ENCODE data around the gene CLEC7A.

Gene CLEC7A

DNA sequence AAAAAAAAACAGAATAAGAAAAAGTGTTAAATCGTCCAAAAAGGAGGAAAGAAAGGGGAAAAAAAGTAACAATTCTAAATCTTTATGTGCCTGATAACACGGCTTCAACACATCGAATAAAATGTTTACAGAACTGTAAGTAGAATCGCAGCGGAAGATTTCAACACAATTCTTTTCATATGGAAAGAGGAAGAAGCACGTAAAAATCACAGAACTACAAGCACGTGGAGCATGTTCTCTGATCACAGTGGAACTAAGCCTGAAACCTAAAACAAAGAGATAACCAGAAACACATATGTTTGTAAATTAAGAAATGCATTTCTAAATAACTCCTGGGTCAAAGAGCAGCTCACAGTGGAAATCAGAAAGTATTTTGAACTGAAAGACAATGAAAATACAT lies 8.7 kb downstream of the CLEC7A start:
- Histone ChIP-seq H3K36me3 (ENCODE audit: insufficient read depth, low read length) (no peaks in the 10 kb centered on the region), H3K9me2 (replicated peaks; ENCODE audit: low read depth, low read length) (no peaks in the 10 kb centered on the region), H3K4me1 (ENCODE audit: insufficient read depth, low read length, poor library complexity, severe bottlenecking) (no peaks in the 10 kb centered on the region), H3K4me3 (ENCODE audit: low read length, poor library complexity, severe bottlenecking) (no peak overlapping the region), H3F3A (ENCODE audit: low read depth) (no peaks in the 10 kb centered on the region), H3K9me3 (ENCODE audit: insufficient read depth, low read depth, low read length) (no peaks in the 10 kb centered on the region), H2AFZ (ENCODE audit: low read length) (no peak overlapping the region), H3K4me2 (ENCODE audit: low read depth, low read length, poor library complexity, severe bottlenecking) (no peak overlapping the region), H3K9ac (ENCODE audit: low read depth, low read length, poor library complexity, severe bottlenecking) (no peak overlapping the region), H4K20me1 (ENCODE audit: insufficient read depth, low read length, poor library complexity, severe bottlenecking) (no peaks in the 10 kb centered on the region), H3K79me2 (ENCODE audit: insufficient read depth, low read length) (no peaks in the 10 kb centered on the region), H3K27me3 (ENCODE audit: insufficient read depth, low read length, poor library complexity, severe bottlenecking) (no peaks in the 10 kb centered on the region)
- no peak for TF ChIP-seq EZH2phosphoT487 (IDR thresholded peaks at IDR 0.05; ENCODE audit: borderline replicate concordance)
- TF ChIP-seq, protein P1, sequence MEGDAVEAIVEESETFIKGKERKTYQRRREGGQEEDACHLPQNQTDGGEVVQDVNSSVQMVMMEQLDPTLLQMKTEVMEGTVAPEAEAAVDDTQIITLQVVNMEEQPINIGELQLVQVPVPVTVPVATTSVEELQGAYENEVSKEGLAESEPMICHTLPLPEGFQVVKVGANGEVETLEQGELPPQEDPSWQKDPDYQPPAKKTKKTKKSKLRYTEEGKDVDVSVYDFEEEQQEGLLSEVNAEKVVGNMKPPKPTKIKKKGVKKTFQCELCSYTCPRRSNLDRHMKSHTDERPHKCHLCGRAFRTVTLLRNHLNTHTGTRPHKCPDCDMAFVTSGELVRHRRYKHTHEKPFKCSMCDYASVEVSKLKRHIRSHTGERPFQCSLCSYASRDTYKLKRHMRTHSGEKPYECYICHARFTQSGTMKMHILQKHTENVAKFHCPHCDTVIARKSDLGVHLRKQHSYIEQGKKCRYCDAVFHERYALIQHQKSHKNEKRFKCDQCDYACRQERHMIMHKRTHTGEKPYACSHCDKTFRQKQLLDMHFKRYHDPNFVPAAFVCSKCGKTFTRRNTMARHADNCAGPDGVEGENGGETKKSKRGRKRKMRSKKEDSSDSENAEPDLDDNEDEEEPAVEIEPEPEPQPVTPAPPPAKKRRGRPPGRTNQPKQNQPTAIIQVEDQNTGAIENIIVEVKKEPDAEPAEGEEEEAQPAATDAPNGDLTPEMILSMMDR (conservative IDR thresholded peaks at IDR 0.05; ENCODE audit: low read length): no peak

DNA sequence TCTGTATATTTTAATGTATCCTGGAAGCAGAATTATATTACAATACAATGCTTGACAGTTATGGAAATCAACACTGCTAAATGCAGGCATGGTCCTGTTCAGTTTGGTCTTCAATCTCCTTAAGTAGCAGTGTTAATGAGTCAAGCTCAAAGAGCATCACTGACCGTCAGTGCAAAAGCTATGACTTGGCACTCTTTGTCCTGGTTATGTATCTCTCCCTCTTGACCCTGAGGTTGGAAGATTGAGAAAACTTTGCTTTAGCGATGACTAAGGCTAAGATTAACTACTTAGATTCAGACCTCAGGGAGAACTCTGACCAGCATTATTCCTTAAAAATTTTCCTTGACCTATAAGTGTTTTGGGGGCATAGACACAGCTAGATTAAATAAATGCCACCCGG lies 10.9 kb downstream of the CLEC7A start:
- Histone ChIP-seq H3K4me2 (ENCODE audit: low read depth, low read length, poor library complexity, severe bottlenecking) (no peak overlapping the region), H3K9me3 (ENCODE audit: insufficient read depth, low read depth, low read length) (no peaks in the 10 kb centered on the region), H3K36me3 (ENCODE audit: insufficient read depth, low read length) (no peaks in the 10 kb centered on the region), H3K9ac (ENCODE audit: low read depth, low read length, poor library complexity, severe bottlenecking) (no peak overlapping the region), H3K79me2 (ENCODE audit: insufficient read depth, low read length) (no peaks in the 10 kb centered on the region), H3K9me2 (replicated peaks; ENCODE audit: low read depth, low read length) (no peaks in the 10 kb centered on the region), H4K20me1 (ENCODE audit: insufficient read depth, low read length, poor library complexity, severe bottlenecking) (no peaks in the 10 kb centered on the region), H3K27me3 (ENCODE audit: insufficient read depth, low read length, poor library complexity, severe bottlenecking) (no peaks in the 10 kb centered on the region), H3F3A (ENCODE audit: low read depth) (no peaks in the 10 kb centered on the region), H3K4me1 (ENCODE audit: insufficient read depth, low read length, poor library complexity, severe bottlenecking) (no peaks in the 10 kb centered on the region), H3K4me3 (ENCODE audit: low read length, poor library complexity, severe bottlenecking) (no peak overlapping the region), H2AFZ (ENCODE audit: low read length) (no peak overlapping the region)
- no peak for TF ChIP-seq EZH2phosphoT487 (IDR thresholded peaks at IDR 0.05; ENCODE audit: borderline replicate concordance)
- TF ChIP-seq, protein P1 (conservative IDR thresholded peaks at IDR 0.05; ENCODE audit: low read length): no peak

DNA sequence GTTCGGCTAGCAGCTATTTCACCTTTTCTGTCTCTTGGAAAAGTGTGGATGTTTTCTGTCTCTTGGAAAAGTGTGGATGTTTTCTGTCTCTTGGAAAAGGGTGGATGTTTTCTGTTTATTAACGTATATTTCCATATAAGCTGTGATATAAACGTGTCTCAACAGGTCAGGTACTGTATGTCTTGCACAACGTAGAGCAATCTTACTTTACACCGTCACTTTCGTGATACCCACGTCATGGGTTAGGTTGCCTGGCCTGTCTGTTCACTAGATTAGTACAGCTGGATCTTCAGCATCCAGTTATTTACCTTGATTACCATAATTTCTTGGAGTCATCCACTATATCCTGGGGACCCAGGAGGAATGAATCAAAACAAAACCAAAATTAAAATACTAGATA lies 14.1 kb downstream of the CLEC7A start:
- Histone ChIP-seq H3K9me3 (ENCODE audit: insufficient read depth, low read depth, low read length) (no peaks in the 10 kb centered on the region), H3F3A (ENCODE audit: low read depth) (no peaks in the 10 kb centered on the region), H3K4me1 (ENCODE audit: insufficient read depth, low read length, poor library complexity, severe bottlenecking) (no peaks in the 10 kb centered on the region), H3K36me3 (ENCODE audit: insufficient read depth, low read length) (no peaks in the 10 kb centered on the region), H3K9me2 (replicated peaks; ENCODE audit: low read depth, low read length) (no peaks in the 10 kb centered on the region), H2AFZ (ENCODE audit: low read length) (no peak overlapping the region), H3K4me2 (ENCODE audit: low read depth, low read length, poor library complexity, severe bottlenecking) (no peak overlapping the region), H3K4me3 (ENCODE audit: low read length, poor library complexity, severe bottlenecking) (no peak overlapping the region), H3K79me2 (ENCODE audit: insufficient read depth, low read length) (no peaks in the 10 kb centered on the region), H3K27me3 (ENCODE audit: insufficient read depth, low read length, poor library complexity, severe bottlenecking) (no peaks in the 10 kb centered on the region), H4K20me1 (ENCODE audit: insufficient read depth, low read length, poor library complexity, severe bottlenecking) (no peaks in the 10 kb centered on the region), H3K9ac (ENCODE audit: low read depth, low read length, poor library complexity, severe bottlenecking) (no peak overlapping the region)
- TF ChIP-seq, protein P1 (conservative IDR thresholded peaks at IDR 0.05; ENCODE audit: low read length): no peak
- no peak for TF ChIP-seq EZH2phosphoT487 (IDR thresholded peaks at IDR 0.05; ENCODE audit: borderline replicate concordance)
